22Rv1 (cell line): ENCODE measurements around the gene CASP8.

Experiments used
- ZFX ChIP-seq: fragments of 450-650 bp; IDR thresholded peaks from 2 replicates; pipeline ENCODE4 v1.6.1; 2017; ENCODE audit warnings: antibody characterized with exemption, borderline replicate concordance
- TF ChIP-seq, protein P1 (sequence below): fragments of 450-650 bp; IDR thresholded peaks from 2 replicates; pipeline ENCODE4 v1.5.1; 2017; ENCODE audit warnings: mild to moderate bottlenecking

DNA sequence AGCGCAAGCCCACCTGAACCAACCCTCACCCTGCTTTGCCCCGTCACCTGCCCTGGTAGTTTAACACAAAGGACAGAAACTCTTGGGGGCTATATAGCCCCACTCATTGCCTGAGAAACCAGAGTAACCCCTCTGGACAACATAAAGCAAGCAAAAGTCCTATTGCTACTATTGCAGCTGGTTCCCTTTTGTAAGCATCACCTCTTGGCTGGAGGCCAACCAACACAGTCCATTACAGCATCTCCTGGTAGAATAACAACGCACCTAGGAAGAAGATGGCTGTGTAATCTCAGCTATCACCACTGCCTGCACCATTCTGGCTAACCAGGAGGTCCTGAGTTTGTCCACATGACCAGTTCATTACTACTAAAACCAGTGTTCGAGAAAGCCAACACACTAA is 60.4 kb downstream of the CASP8 start:
- TF ChIP-seq, protein P1, sequence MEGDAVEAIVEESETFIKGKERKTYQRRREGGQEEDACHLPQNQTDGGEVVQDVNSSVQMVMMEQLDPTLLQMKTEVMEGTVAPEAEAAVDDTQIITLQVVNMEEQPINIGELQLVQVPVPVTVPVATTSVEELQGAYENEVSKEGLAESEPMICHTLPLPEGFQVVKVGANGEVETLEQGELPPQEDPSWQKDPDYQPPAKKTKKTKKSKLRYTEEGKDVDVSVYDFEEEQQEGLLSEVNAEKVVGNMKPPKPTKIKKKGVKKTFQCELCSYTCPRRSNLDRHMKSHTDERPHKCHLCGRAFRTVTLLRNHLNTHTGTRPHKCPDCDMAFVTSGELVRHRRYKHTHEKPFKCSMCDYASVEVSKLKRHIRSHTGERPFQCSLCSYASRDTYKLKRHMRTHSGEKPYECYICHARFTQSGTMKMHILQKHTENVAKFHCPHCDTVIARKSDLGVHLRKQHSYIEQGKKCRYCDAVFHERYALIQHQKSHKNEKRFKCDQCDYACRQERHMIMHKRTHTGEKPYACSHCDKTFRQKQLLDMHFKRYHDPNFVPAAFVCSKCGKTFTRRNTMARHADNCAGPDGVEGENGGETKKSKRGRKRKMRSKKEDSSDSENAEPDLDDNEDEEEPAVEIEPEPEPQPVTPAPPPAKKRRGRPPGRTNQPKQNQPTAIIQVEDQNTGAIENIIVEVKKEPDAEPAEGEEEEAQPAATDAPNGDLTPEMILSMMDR: no peak
- no peak for TF ChIP-seq ZFX
